Glutamatergic neuron (in vitro differentiated cells): ENCODE measurements around the gene CDH4. TPM values are rescaled to one million over a fixed set of nuclear protein-coding genes. Genes with fewer than 3 reads are reported as not detected.

Source experiments
- DNase-seq: peaks from one replicate; pipeline ENCODE4 v3.0.0; 2022
- H3K27ac Mint-ChIP-seq: one replicate; pipeline ENCODE4 v1.8.0; 2020; ENCODE audit warnings: mild to moderate bottlenecking, mixed read lengths, inconsistent platforms; ENCODE audit not compliant: unreplicated experiment
- H3K27me3 Mint-ChIP-seq: one replicate; pipeline ENCODE4 v1.8.0; 2020; ENCODE audit warnings: mild to moderate bottlenecking, moderate library complexity, mixed read lengths, inconsistent platforms; ENCODE audit not compliant: unreplicated experiment
- H3K36me3 Mint-ChIP-seq: one replicate; pipeline ENCODE4 v1.8.0; 2020; ENCODE audit warnings: mild to moderate bottlenecking, mixed read lengths, inconsistent platforms; ENCODE audit not compliant: unreplicated experiment
- H3K4me1 Mint-ChIP-seq: one replicate; pipeline ENCODE4 v1.8.0; 2020; ENCODE audit warnings: mild to moderate bottlenecking, low read depth, mixed read lengths, inconsistent platforms; ENCODE audit not compliant: unreplicated experiment
- H3K4me3 Mint-ChIP-seq: one replicate; pipeline ENCODE4 v1.8.0; 2020; ENCODE audit warnings: mild to moderate bottlenecking, mixed read lengths, inconsistent platforms; ENCODE audit not compliant: unreplicated experiment
- H3K9me3 Mint-ChIP-seq: one replicate; pipeline ENCODE4 v1.8.0; 2020; ENCODE audit warnings: mild to moderate bottlenecking, moderate library complexity, mixed read lengths, inconsistent platforms; ENCODE audit not compliant: unreplicated experiment
- total RNA-seq: library from RNA; stranded (reverse); fragmentation: NEBNext Ultra II Directional; extraction: Animal tissue kit (Norgen Biotek cat#: 25700); gene quantifications from one replicate; pipeline ENCODE4 v1.2.1, GENCODE V29; 2021; ENCODE audit not compliant: unreplicated experiment
- TF ChIP-seq, protein P1 (sequence below): fragments of 200-600 bp; sonication (generic); IDR thresholded peaks from one replicate; pipeline ENCODE4 v1.5.0; 2021; ENCODE audit not compliant: partially characterized antibody, unreplicated experiment

The CDH4 gene
- total RNA-seq, 1 donor from 2014 or later = 1.2 TPM

GRCh38 chr20:61763740-61764400 lies 511.8 kb downstream of the CDH4 start:
- peaks cover 5% of the 10 kb centered on the region for H3K27me3 Mint-ChIP-seq
- H3K36me3 Mint-ChIP-seq = no peaks in the 10 kb centered on the region
- H3K27ac Mint-ChIP-seq = no peak overlapping the region
- H3K4me1 Mint-ChIP-seq = no peaks in the 10 kb centered on the region
- DNase-seq = no peak
- TF ChIP-seq, protein P1, sequence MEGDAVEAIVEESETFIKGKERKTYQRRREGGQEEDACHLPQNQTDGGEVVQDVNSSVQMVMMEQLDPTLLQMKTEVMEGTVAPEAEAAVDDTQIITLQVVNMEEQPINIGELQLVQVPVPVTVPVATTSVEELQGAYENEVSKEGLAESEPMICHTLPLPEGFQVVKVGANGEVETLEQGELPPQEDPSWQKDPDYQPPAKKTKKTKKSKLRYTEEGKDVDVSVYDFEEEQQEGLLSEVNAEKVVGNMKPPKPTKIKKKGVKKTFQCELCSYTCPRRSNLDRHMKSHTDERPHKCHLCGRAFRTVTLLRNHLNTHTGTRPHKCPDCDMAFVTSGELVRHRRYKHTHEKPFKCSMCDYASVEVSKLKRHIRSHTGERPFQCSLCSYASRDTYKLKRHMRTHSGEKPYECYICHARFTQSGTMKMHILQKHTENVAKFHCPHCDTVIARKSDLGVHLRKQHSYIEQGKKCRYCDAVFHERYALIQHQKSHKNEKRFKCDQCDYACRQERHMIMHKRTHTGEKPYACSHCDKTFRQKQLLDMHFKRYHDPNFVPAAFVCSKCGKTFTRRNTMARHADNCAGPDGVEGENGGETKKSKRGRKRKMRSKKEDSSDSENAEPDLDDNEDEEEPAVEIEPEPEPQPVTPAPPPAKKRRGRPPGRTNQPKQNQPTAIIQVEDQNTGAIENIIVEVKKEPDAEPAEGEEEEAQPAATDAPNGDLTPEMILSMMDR = no peak
- no peaks in the 10 kb centered on the region for H3K9me3 Mint-ChIP-seq
- no peak overlapping the region for H3K4me3 Mint-ChIP-seq

DNA sequence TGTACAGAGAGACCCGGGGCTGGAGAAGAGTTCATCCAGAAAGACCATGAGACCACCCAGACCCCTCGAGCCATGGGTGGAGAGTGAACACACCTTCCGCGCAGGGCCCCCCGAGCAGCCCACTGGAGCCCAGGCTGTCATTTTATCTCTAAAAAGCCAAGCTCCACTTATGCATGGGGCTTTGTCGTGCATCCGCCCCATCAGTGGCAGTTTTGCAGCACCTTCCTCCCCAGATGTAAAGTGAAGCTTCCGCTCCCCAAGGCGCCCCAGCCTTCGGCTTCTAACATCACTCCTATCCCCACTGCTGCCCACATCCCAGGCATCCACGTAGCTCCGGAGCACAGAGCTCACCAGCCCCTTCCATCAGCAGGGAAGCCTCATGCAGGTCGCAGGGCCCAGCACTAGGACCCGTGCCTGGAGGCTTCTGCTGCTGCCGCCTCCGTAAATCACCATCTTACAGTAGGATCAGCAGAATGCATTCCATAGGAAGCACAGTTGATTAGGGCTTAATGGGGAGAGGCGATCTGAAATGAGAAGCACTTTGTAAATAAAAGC lies 512.5 kb downstream of the CDH4 start:
- Mint-ChIP-seq H3K4me3 (no peak overlapping the region), H3K27ac (no peak overlapping the region), H3K36me3 (no peaks in the 10 kb centered on the region), H3K9me3 (no peaks in the 10 kb centered on the region), H3K4me1 (no peaks in the 10 kb centered on the region), H3K27me3 (peaks cover 5% of the 10 kb centered on the region)
- DNase-seq = no peak
- TF ChIP-seq, protein P1 = no peak

GRCh38 chr20:61765081-61765870 lies 513.2 kb downstream of the CDH4 start:
- H3K36me3 Mint-ChIP-seq = no peaks in the 10 kb centered on the region
- H3K27ac Mint-ChIP-seq = no peak overlapping the region
- TF ChIP-seq, protein P1 = no peak
- H3K4me3 Mint-ChIP-seq = no peak overlapping the region
- H3K9me3 Mint-ChIP-seq = no peaks in the 10 kb centered on the region
- DNase-seq = no peak
- H3K4me1 Mint-ChIP-seq = no peaks in the 10 kb centered on the region
- peaks cover 7% of the 10 kb centered on the region for H3K27me3 Mint-ChIP-seq

- Mint-ChIP-seq H3K4me1 (no peaks in the 10 kb centered on the region), H3K9me3 (no peaks in the 10 kb centered on the region), H3K36me3 (no peaks in the 10 kb centered on the region), H3K27me3 (peaks cover 9% of the 10 kb centered on the region), H3K4me3 (no peak overlapping the region), H3K27ac (no peak overlapping the region)
- TF ChIP-seq, protein P1 = no peak
- no peak for DNase-seq
Measured at GRCh38 chr20:61765871-61766654, 514.0 kb downstream of the CDH4 start.
